HG02642 (cell line): Measurements from ENCODE around the gene SERPINB1.
A peak's percentile ranks its signal among the peaks of the same experiment; 100 is the strongest.
"Not testable (repeated sequence)": the region's sequence is repeated elsewhere in the genome, so short reads cannot be mapped to it uniquely, and the experiment has no call there.

Experiments used
- ATAC-seq: cut with Tn5 transposase; IDR thresholded peaks from one replicate; pipeline ENCODE4 v1.9.1; 2021; ENCODE audit warnings: mild to moderate bottlenecking; ENCODE audit not compliant: unreplicated experiment, poor library complexity

Gene SERPINB1

DNA sequence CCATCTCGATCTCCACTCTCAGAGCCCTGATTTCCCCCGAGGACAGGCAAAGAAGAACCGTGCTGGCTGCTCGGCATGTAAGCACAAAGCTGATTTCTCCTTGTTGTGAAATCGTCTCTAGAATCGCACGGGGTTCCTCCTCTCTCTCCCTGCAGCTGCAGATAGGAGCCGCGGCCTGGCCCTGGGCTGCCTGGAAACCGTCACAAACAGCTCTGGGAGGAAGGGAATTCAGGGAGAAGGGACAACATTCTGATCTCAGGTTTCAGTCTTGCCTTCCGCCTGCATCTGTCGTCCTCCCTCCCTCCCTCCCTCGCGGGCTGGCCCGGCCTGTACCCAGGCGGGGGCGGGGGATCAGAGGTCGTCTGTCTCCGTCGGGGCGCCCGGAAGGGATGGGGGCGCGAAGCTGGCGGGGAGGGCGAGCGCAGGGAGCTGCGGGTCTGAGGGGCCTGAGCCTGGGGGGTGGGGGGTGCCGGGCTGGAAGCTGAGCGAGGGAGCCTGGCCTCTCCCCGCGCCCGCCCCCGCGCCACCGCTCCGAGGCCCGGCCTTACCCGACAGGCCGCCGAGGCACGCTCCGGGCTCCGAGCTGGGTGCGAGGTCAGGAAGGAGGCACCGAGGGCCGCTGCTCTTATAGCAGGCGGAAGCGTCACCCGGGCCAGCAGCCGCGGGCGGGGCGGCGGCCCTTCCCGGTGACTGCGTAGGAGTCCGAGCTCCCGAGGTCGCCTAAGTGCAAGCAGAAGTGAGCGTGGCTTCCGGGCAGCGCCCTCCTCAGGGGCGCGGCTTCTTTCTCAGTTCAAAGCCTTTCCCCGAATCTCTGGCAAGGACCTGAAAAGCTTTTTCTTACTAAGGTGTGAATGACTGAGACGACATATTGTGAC, at the start of gene SERPINB1:
Gene SERPINB1, minus strand, starts transcription at position 600 of the 875 bp plus-strand sequence. CDS start 1,277 bp downstream, outside the sequence.
- ATAC-seq, result peak; percentile 81

GRCh38 chr6:2890976-2891767, 49.5 kb upstream of the SERPINB1 start:
- ATAC-seq, result no peak

GRCh38 chr6:2885967-2886735, 44.5 kb upstream of the SERPINB1 start:
- no peak for ATAC-seq

- no peak for ATAC-seq
These were observed 43.1 kb upstream of the SERPINB1 start for GRCh38 chr6:2884804-2885203.

- no peak for ATAC-seq
These were observed 42.0 kb upstream of the SERPINB1 start for GRCh38 chr6:2883673-2884072.

DNA sequence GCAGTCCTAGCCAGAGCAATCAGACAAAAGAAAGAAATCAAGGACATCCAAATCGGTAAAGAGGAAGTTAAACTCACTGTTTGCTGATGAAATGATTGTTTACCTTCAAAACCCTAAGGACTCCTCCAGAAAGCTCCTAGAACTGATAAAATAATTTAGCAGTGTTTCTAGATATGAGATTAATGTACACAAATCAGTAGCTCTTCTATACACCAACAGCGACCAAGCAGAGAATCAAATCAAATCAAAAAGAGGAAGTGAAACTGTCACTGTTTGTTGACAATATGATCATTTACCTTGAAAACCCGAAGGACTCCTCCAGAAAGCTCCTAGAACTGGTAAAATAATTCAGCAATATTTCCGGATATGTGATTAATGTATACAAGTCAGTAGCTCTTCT, 39.8 kb upstream of the SERPINB1 start:
- ATAC-seq, result no peak

DNA sequence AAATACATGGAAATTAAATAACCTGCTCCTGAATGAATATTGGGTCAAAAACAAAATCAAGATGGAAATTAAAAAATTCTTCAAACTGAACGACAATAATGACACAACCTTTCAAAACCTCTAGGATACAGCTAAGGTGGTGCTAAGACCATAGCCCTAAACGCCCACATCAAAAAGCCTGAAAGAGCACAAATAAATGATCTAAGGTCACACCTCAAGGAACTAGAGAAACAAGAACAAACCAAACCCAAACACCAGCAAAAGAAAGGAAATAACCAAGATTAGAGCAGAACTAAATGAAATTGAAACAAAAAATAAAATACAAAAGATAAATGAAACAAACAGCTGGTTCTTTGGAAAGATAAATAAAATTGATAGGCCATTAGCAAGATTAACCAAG, 38.5 kb upstream of the SERPINB1 start:
- ATAC-seq, result not testable (repeated sequence)

GRCh38 chr6:2877960-2878359, 36.3 kb upstream of the SERPINB1 start:
- no peak for ATAC-seq

- ATAC-seq, result no peak
These were observed 35.6 kb upstream of the SERPINB1 start for GRCh38 chr6:2877057-2877882.

- ATAC-seq, result no peak
These were observed 34.8 kb upstream of the SERPINB1 start for GRCh38 chr6:2876210-2877056.

- no peak for ATAC-seq
These were observed 33.9 kb upstream of the SERPINB1 start for GRCh38 chr6:2875359-2876191.

DNA sequence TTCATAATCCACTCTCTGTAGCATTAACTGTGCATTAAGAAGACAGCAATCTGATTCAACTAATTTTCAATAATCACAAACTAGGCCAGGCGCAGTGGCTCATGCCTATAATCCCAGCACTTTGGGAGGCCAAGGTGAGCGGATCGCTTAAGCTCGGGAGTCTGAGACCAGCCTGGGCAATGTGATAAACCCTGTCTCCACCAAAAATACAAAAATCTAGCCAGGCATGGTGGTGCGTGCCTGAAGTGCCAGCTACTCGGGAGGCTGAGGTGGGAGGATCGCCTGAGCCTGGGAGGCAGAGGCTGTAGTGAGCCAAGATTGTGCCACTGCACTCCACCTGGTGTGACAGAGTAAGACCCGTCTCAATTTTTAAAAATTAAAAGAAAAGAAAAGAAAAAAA, 32.0 kb upstream of the SERPINB1 start:
- ATAC-seq, result no peak

- no peak for ATAC-seq
These were observed 31.0 kb upstream of the SERPINB1 start for GRCh38 chr6:2872423-2873358.

DNA sequence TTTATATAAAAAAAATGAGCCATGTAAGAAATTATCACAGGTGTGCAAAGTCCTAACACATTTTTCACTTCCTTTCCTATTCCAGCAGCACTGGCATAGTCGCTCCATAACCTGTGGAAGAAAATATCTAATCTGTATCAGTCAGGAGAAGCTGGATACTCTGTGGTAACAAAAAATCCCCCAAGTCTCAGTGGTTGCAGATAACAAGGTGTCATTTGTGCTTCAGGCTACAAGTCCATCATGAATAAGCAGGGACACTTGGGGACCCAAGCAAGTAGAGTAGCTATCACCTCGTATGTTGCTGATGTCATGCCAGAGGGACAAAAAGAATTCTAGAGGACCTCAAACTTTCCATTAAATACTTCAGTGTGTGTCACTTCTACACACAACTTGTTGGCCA, 30.3 kb upstream of the SERPINB1 start:
- no peak for ATAC-seq

GRCh38 chr6:2871102-2871501, 29.4 kb upstream of the SERPINB1 start:
- no peak for ATAC-seq

- ATAC-seq, result no peak
These were observed 28.5 kb upstream of the SERPINB1 start for GRCh38 chr6:2870046-2870636.

DNA sequence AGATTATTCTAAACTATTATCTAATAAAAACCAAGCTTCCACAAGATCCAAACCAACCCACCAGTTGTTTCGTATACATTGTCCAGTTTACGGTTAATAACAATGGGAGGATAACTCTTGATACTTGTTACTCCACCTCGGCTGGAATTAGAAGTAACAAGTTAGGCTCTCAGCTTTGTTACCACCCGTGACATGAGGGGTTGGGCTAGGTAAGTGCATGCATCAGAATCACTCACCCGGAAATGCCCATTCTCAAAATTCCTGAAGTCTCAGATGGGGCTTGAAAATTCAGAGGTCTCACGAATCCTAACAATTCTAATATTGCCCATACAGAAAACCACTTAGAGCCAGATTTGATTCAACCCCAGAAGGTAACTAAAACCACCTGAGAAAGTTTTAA, 27.0 kb upstream of the SERPINB1 start:
- no peak for ATAC-seq
